ENCODE measurements around the gene LPP. TPM values are rescaled to one million over a fixed set of nuclear protein-coding genes. Genes with fewer than 3 reads are reported as not detected.

Gene LPP
- polyA plus RNA-seq, 2 of the 4 experiments (the other 2 are of a cell fraction) = 11.0 to 30.8 TPM

- no peak for TF ChIP-seq CHD4 (IDR thresholded peaks at IDR 0.05; ENCODE audit: borderline replicate concordance)
- no peak for TF ChIP-seq SMC3 (IDR thresholded peaks at IDR 0.05)
- TF ChIP-seq PHF8 (IDR thresholded peaks at IDR 0.05; ENCODE audit: borderline replicate concordance, low read depth) = no peak
- TF ChIP-seq ATOH8 (CRISPR knock-in tag; IDR thresholded peaks at IDR 0.05; ENCODE audit: low read depth) = no peak
- TF ChIP-seq RARB (CRISPR knock-in tag; IDR thresholded peaks at IDR 0.05) = no peak
- TF ChIP-seq JUN (IDR thresholded peaks at IDR 0.05) = no peak
- no peak for TF ChIP-seq ELK1 (IDR thresholded peaks at IDR 0.05; ENCODE audit: low read depth, low read length)
- TF ChIP-seq CEBPB (IDR thresholded peaks at IDR 0.05) = no peak
- no peak for TF ChIP-seq ESRRA (IDR thresholded peaks at IDR 0.05; ENCODE audit: borderline replicate concordance, low read length)
- no peak for TF ChIP-seq RNF2 (IDR thresholded peaks at IDR 0.05; ENCODE audit: borderline replicate concordance, low read depth)
- TF ChIP-seq E2F6 (IDR thresholded peaks at IDR 0.05; ENCODE audit: borderline replicate concordance, low read depth) = no peak
- TF ChIP-seq CHD2 (IDR thresholded peaks at IDR 0.05; ENCODE audit: low read length, partially characterized antibody) = no peak
- TF ChIP-seq ZSCAN20 (CRISPR knock-in tag; IDR thresholded peaks at IDR 0.05) = no peak
- no peak for TF ChIP-seq ZNF302 (CRISPR knock-in tag; IDR thresholded peaks at IDR 0.05)
- no peak for TF ChIP-seq CTCF (IDR thresholded peaks at IDR 0.05)
- no peak for TF ChIP-seq SREBF2 (IDR thresholded peaks at IDR 0.05)
- H3K9me3 ChIP-seq = no peaks in the 10 kb centered on the region
- ATAC-seq = no peak
- H3K4me3 ChIP-seq = no peak overlapping the region
- CTCF ChIA-PET = interaction anchor here (1.0 kb wide), 1 partner anchor 235 kb away, joined by 3 read pairs; no protein-coding TSS in a partner anchor
- H3K27ac ChIP-seq = peak overlapping the region; percentile 59 to 76; a peak in 5 of 6 replicates
- FAIRE-seq = no peak
- WGBS (ENCODE audit: missing lambda C conversion rate) = 100% methylated on average over 1 of the region's 1 CpG
- peak overlapping the region; percentile 59; the same call in 2 of the 3 replicates for H3K4me2 ChIP-seq
- H3K4me1 ChIP-seq = peaks cover 36% of the 10 kb centered on the region
- no peak for DNase-seq (ENCODE audit: low read depth in 1 of 2, low spot score in 1 of 2)
- POLR2A ChIA-PET = no interaction called here
Measured at GRCh38 chr3:188719545-188719944, 565.6 kb downstream of the LPP start.

- TF ChIP-seq MAFK (IDR thresholded peaks at IDR 0.05; ENCODE audit: partially characterized antibody) (no peak), CHD4 (IDR thresholded peaks at IDR 0.05; ENCODE audit: borderline replicate concordance) (no peak), FOSB (CRISPR knock-in tag; IDR thresholded peaks at IDR 0.05) (no peak), JUNB (IDR thresholded peaks at IDR 0.05) (no peak), E2F6 (IDR thresholded peaks at IDR 0.05; ENCODE audit: borderline replicate concordance, low read depth) (no peak), POLR2A (IDR thresholded peaks at IDR 0.05; ENCODE audit: low read length) (no peak), FOXS1 (CRISPR knock-in tag; IDR thresholded peaks at IDR 0.05) (no peak), NR3C1 (IDR thresholded peaks at IDR 0.05) (no peak), HOXB13 (CRISPR knock-in tag; IDR thresholded peaks at IDR 0.05; ENCODE audit: low read depth) (no peak), JUN (IDR thresholded peaks at IDR 0.05) (no peak), BCL3 (IDR thresholded peaks at IDR 0.05) (no peak), SREBF2 (IDR thresholded peaks at IDR 0.05) (no peak), ZSCAN20 (CRISPR knock-in tag; IDR thresholded peaks at IDR 0.05) (no peak), MAZ (IDR thresholded peaks at IDR 0.05; ENCODE audit: borderline replicate concordance, low read depth, low read length) (no peak), RAD21 (conservative IDR thresholded peaks at IDR 0.05 in 1 of 2, IDR thresholded peaks at IDR 0.05 in 1 of 2) (no peak), RFX5 (IDR thresholded peaks at IDR 0.05) (no peak), HES2 (IDR thresholded peaks at IDR 0.05) (no peak), CHD2 (IDR thresholded peaks at IDR 0.05; ENCODE audit: low read length, partially characterized antibody) (no peak), NFE2L2 (conservative IDR thresholded peaks at IDR 0.05; ENCODE audit: low read length) (no peak)
Measured at GRCh38 chr3:188720215-188720614, 566.3 kb downstream of the LPP start.

More at GRCh38 chr3:188720215-188720614, 566.3 kb downstream of the LPP start:
- Histone ChIP-seq H3K27ac (peak overlapping the region; percentile 59 to 76), H3K4me2 (peak overlapping the region; percentile 59), H3K4me3 (no peak overlapping the region), H3K9me3 (no peaks in the 10 kb centered on the region), H3K4me1 (peaks cover 36% of the 10 kb centered on the region)
- no peak for FAIRE-seq
- ATAC-seq = peak in 1 of 2 experiments; percentile 66; a peak in 3 of 6 replicates
- ChIA-PET CTCF (no interaction called here), POLR2A (no interaction called here)
- no peak for DNase-seq (ENCODE audit: low read depth in 1 of 2, low spot score in 1 of 2)
- WGBS (ENCODE audit: missing lambda C conversion rate) = 24% methylated on average over 3 of the region's 3 CpGs
